GM18517 (cell line): Measurements from ENCODE around the gene DLG2.

Source experiments
- ATAC-seq: cut with Tn5 transposase; IDR thresholded peaks from one replicate; pipeline ENCODE4 v1.9.1; 2021; ENCODE audit warnings: mild to moderate bottlenecking, moderate library complexity; ENCODE audit not compliant: unreplicated experiment

Gene DLG2

GRCh38 chr11:84105148-84105547, 1522.0 kb downstream of the DLG2 start:
- ATAC-seq, result no peak

- ATAC-seq, result no peak
These were observed 1524.0 kb downstream of the DLG2 start for GRCh38 chr11:84103096-84103495.

- ATAC-seq, result no peak
These were observed 1530.0 kb downstream of the DLG2 start for GRCh38 chr11:84097186-84097585.

- ATAC-seq, result no peak
These were observed 1535.7 kb downstream of the DLG2 start for GRCh38 chr11:84091212-84091986.

- ATAC-seq, result no peak
These were observed 1537.8 kb downstream of the DLG2 start for GRCh38 chr11:84089072-84090057.

GRCh38 chr11:84071851-84072250, 1555.3 kb downstream of the DLG2 start:
- ATAC-seq, result no peak

GRCh38 chr11:84069048-84069447, 1558.1 kb downstream of the DLG2 start:
- no peak for ATAC-seq

- no peak for ATAC-seq
These were observed 1565.4 kb downstream of the DLG2 start for GRCh38 chr11:84061726-84062125.

- ATAC-seq, result no peak
These were observed 1570.3 kb downstream of the DLG2 start for GRCh38 chr11:84056653-84057376.

- no peak for ATAC-seq
These were observed 1582.0 kb downstream of the DLG2 start for GRCh38 chr11:84045146-84045545.

GRCh38 chr11:84044706-84045105, 1582.4 kb downstream of the DLG2 start:
- no peak for ATAC-seq

- ATAC-seq, result no peak
These were observed 1590.4 kb downstream of the DLG2 start for GRCh38 chr11:84036664-84037194.

GRCh38 chr11:84035645-84036044, 1591.5 kb downstream of the DLG2 start:
- ATAC-seq, result no peak

- ATAC-seq, result no peak
These were observed 1592.7 kb downstream of the DLG2 start for GRCh38 chr11:84034484-84034883.

- no peak for ATAC-seq
These were observed 1602.9 kb downstream of the DLG2 start for GRCh38 chr11:84024266-84024665.

- no peak for ATAC-seq
These were observed 1604.4 kb downstream of the DLG2 start for GRCh38 chr11:84022695-84023094.

GRCh38 chr11:84022201-84022600, 1604.9 kb downstream of the DLG2 start:
- no peak for ATAC-seq

- ATAC-seq, result no peak
These were observed 1605.9 kb downstream of the DLG2 start for GRCh38 chr11:84021291-84021690.

GRCh38 chr11:84019571-84020194, 1607.5 kb downstream of the DLG2 start:
- ATAC-seq, result no peak

- no peak for ATAC-seq
These were observed 1612.6 kb downstream of the DLG2 start for GRCh38 chr11:84014539-84014938.
